ENCODE results near the gene CBLN3. TPM values are rescaled to one million over a fixed set of nuclear protein-coding genes. Genes with fewer than 3 reads are reported as not detected.

Gene CBLN3
- total RNA-seq, 3 donors from 2014 or later (not counting 1 experiment from before 2014, with no cell fraction given), result 0.75 to 1.5 (median 1.1) TPM

DNA sequence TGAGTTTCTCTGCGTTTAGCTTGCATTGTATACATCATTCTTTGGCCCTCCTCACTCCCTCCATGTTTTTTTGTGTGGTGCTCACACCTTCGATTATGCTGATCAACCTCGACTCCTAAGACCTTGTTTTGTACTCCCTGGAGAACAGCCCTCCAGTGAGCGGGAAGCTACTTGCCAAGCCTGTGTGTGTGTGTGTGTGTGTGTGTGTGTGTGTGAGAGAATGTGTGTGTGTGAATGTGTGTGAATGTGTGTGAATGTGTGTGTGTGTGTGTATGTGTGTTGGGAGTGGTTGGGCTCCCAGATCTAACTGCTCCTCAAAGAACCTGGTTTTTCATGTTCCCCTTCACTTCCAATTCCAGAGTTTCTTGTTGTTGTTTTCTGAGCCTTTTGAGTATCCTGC, 24.7 kb downstream of the CBLN3 start:
- Histone ChIP-seq H3K27me3 (ENCODE audit: control insufficient read depth, insufficient read depth, low read length) (peaks cover 3% of the 10 kb centered on the region), H3K27ac (ENCODE audit: low read length) (no peak overlapping the region), H3K9me3 (ENCODE audit: control insufficient read depth, insufficient read depth, low read length) (no peaks in the 10 kb centered on the region), H3K4me1 (ENCODE audit: control insufficient read depth, insufficient read depth, low read length) (peaks cover under 1% of the 10 kb centered on the region), H3K36me3 (ENCODE audit: control insufficient read depth, insufficient read depth, low read length) (no peaks in the 10 kb centered on the region), H3K4me3 (ENCODE audit: low read length) (no peak overlapping the region)
- Mint-ChIP-seq H3K9me3 (no peaks in the 10 kb centered on the region), H3K4me3 (no peak overlapping the region), H3K36me3 (no peaks in the 10 kb centered on the region), H3K27me3 (ENCODE audit: low read depth in 2 of 2) (peaks cover 34% of the 10 kb centered on the region in 2 donors), H3K4me1 (peaks cover 0 to under 1% of the 10 kb centered on the region in 2 donors), H3K27ac (no peak overlapping the region)
- intact Hi-C loops (cut with micrococcal nuclease), result no loop called here
- TF ChIP-seq, protein P1, sequence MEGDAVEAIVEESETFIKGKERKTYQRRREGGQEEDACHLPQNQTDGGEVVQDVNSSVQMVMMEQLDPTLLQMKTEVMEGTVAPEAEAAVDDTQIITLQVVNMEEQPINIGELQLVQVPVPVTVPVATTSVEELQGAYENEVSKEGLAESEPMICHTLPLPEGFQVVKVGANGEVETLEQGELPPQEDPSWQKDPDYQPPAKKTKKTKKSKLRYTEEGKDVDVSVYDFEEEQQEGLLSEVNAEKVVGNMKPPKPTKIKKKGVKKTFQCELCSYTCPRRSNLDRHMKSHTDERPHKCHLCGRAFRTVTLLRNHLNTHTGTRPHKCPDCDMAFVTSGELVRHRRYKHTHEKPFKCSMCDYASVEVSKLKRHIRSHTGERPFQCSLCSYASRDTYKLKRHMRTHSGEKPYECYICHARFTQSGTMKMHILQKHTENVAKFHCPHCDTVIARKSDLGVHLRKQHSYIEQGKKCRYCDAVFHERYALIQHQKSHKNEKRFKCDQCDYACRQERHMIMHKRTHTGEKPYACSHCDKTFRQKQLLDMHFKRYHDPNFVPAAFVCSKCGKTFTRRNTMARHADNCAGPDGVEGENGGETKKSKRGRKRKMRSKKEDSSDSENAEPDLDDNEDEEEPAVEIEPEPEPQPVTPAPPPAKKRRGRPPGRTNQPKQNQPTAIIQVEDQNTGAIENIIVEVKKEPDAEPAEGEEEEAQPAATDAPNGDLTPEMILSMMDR (IDR thresholded peaks at IDR 0.05), result no peak
- DNase-seq (no peak), ATAC-seq (no peak)
- 85% methylated on average over 4 of the region's 4 CpGs for WGBS (ENCODE audit: insufficient coverage)

DNA sequence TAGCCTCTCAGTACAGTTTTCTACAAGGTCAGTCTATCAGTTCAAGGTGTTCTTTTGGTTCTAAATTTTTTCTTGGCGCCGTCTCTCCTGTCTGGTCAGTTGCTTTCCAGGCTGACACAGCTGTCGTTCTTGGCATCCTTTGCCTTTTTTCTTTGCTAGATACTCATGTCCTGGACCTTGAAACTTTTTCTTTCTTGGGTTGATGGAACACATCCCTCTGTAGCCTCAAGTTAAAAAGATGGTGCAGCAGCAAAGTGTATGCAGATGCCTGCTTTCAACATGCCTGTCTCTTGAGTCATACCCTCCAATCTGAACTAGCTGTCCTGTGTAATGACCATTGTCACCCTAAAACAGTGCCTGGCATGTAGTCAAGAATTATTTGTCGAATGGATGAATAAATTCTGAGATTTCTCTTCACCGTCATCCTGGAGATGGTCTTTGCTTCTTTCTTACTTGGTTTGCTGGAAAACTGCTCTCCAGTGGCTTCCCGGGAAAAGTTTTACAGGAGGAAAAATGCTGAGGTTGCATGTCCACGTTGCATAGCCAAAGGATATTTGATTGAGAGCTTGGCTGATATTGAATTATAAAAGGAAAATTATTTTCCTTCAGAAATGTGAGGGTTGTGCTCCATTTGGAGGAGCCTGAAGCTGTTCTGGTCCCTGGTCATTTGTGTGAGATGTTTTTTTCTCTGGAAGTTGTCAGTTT, 26.0 kb downstream of the CBLN3 start:
- no peak overlapping the region for H3K27ac Mint-ChIP-seq
- peaks cover 9% of the 10 kb centered on the region for H3K27me3 ChIP-seq (ENCODE audit: control insufficient read depth, insufficient read depth, low read length)
- WGBS (ENCODE audit: insufficient coverage), result 90% methylated on average over 7 of the region's 7 CpGs
- peaks cover 9% of the 10 kb centered on the region for H3K4me1 ChIP-seq (ENCODE audit: control insufficient read depth, insufficient read depth, low read length)
- H3K9me3 ChIP-seq (ENCODE audit: control insufficient read depth, insufficient read depth, low read length), result no peaks in the 10 kb centered on the region
- peaks cover 0 to 9% of the 10 kb centered on the region in 2 donors for H3K4me1 Mint-ChIP-seq
- no peaks in the 10 kb centered on the region for H3K36me3 Mint-ChIP-seq
- H3K27me3 Mint-ChIP-seq (ENCODE audit: low read depth in 2 of 2), result peaks cover 34 to 37% of the 10 kb centered on the region in 2 donors
- no peaks in the 10 kb centered on the region for H3K9me3 Mint-ChIP-seq
- no peak overlapping the region for H3K4me3 Mint-ChIP-seq
- H3K36me3 ChIP-seq (ENCODE audit: control insufficient read depth, insufficient read depth, low read length), result no peaks in the 10 kb centered on the region
- no peak overlapping the region for H3K27ac ChIP-seq (ENCODE audit: low read length)
- H3K4me3 ChIP-seq (ENCODE audit: low read length), result no peak overlapping the region
- TF ChIP-seq, protein P1 (IDR thresholded peaks at IDR 0.05), result no peak
- ATAC-seq (no peak), DNase-seq (no peak)
- intact Hi-C loops (cut with micrococcal nuclease), result no loop called here

DNA sequence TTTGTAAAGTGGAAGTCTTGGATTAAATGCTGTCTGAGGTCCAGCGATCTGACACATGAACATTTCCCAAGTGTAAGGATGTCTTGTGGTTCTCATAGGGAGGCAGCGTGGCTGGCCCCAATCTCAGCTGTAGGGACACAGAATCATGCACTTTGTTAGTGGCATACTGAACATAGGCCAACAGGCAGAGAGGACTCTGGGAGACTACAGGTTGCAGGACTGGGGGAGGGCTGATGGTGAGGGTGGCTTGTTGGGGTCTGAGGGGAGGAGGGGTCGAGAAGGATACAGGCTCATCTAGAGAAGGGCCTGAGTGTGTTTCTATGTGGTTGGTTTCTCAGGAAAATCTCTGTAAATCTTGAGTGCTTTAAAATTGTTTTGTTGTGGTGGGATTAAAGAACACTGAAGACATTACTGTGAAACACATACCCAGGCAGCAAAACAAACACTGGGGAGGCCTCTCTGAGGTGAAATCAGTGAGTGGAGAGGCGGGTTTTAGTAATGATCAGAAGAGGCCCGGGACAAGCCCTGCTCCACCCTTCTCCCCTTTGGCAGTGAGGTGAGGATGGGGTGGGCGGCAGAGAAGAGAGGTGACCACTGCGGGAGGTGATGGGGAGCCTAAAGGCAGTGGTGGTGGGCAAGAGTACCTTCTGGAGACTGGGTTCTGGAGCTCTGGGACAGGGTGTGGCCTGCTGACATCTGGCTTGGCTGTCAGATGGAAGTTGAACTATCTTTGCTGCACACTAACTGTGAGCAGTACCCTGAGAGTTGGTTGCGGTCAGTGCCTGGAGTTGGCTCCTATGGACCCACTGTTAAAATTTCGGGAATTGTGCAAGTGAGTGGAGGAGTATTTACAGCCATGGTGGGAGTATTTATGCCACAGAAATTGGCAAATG, 27.4 kb downstream of the CBLN3 start:
- Mint-ChIP-seq H3K4me3 (no peak overlapping the region), H3K27me3 (ENCODE audit: low read depth in 2 of 2) (peaks cover 34 to 37% of the 10 kb centered on the region in 2 donors), H3K27ac (peak overlapping the region in 1 of 2 donors; percentile 7), H3K9me3 (no peaks in the 10 kb centered on the region), H3K4me1 (peaks cover 0 to 9% of the 10 kb centered on the region in 2 donors), H3K36me3 (no peaks in the 10 kb centered on the region)
- TF ChIP-seq, protein P1 (IDR thresholded peaks at IDR 0.05), result no peak
- no peaks in the 10 kb centered on the region for H3K36me3 ChIP-seq (ENCODE audit: control insufficient read depth, insufficient read depth, low read length)
- WGBS (ENCODE audit: insufficient coverage), result 69% methylated on average over 9 of the region's 9 CpGs
- no peak overlapping the region for H3K27ac ChIP-seq (ENCODE audit: low read length)
- no peak overlapping the region for H3K4me3 ChIP-seq (ENCODE audit: low read length)
- peaks cover 9% of the 10 kb centered on the region for H3K4me1 ChIP-seq (ENCODE audit: control insufficient read depth, insufficient read depth, low read length)
- intact Hi-C loops (cut with micrococcal nuclease), result no loop called here
- ATAC-seq, result no peak
- no peaks in the 10 kb centered on the region for H3K9me3 ChIP-seq (ENCODE audit: control insufficient read depth, insufficient read depth, low read length)
- H3K27me3 ChIP-seq (ENCODE audit: control insufficient read depth, insufficient read depth, low read length), result peaks cover 9% of the 10 kb centered on the region
- DNase-seq, result no peak
